Endothelial cell of umbilical vein (primary cell): ENCODE results near the gene CHST3. TPM values are rescaled to one million over a fixed set of nuclear protein-coding genes. Genes with fewer than 3 reads are reported as not detected.

Source experiments
- BruUV-seq: library from RNA; stranded (reverse); fragments of 400-500 nt; replicated peaks from 2 replicates; lab custom pipeline; 2021; lab: Mats Ljungman, UMichigan
- CTCF ChIA-PET: fragments of 300-600, 350-600 bp; sonication (Branson Sonifier 250); formaldehyde crosslinking; loops from one replicate; lab custom pipeline; 2021; ENCODE audit warnings: antibody characterized with exemption, inconsistent platforms; lab: Charles Lee
- POLR2A ChIA-PET: fragments of 300-600, 350-600 bp; sonication (Branson Sonifier 250); formaldehyde crosslinking; loops from one replicate; lab custom pipeline; 2021; ENCODE audit warnings: antibody characterized with exemption, inconsistent platforms; lab: Charles Lee
- DNase-seq: peaks from one replicate; pipeline ENCODE4 v3.0.0-alpha.2; 2011; ENCODE audit warnings: low read depth, low spot score
- FAIRE-seq: peaks from 2 replicates; lab custom pipeline; 2011; peaks lifted over from hg19 to GRCh38; lab: Jason Lieb, UNC
- H2AFZ ChIP-seq: 2 replicates; pipeline ENCODE4 v1.6.0; 2012; ENCODE audit warnings: low read depth, low read length, control low read depth, inconsistent platforms
- H3K27ac ChIP-seq: 2 replicates; pipeline ENCODE4 v1.5.1; 2011; ENCODE audit warnings: low read depth, mild to moderate bottlenecking, control low read depth, low read length, moderate library complexity; ENCODE audit not compliant: insufficient read depth
- H3K27me3 ChIP-seq, 2 experiments: 2 replicates each; pipeline versions ENCODE4 v1.6.0 to v1.6.1; 2011; ENCODE audit warnings: low read length in 2 of 2, mixed read lengths in 1 of 2; ENCODE audit not compliant: control insufficient read depth in 2 of 2, insufficient read depth in 2 of 2
- H3K36me3 ChIP-seq, 2 experiments: 2 replicates in 1 of 2; 3 replicates in 1 of 2; pipeline ENCODE4 v1.5.1; 2011; ENCODE audit warnings: low read length in 2 of 2, mild to moderate bottlenecking in 1 of 2, moderate library complexity in 1 of 2; ENCODE audit not compliant: control insufficient read depth in 2 of 2, insufficient read depth in 2 of 2; ENCODE audit errors: extremely low read depth in 1 of 2
- H3K4me1 ChIP-seq: 3 replicates; pipeline ENCODE4 v1.5.1; 2011; ENCODE audit warnings: mild to moderate bottlenecking, low read length; ENCODE audit not compliant: control insufficient read depth, insufficient read depth; ENCODE audit errors: extremely low read depth
- H3K4me2 ChIP-seq: 2 replicates; pipeline ENCODE4 v1.6.1; 2011; ENCODE audit warnings: low read length, control low read depth, mixed read lengths; ENCODE audit not compliant: insufficient read depth
- H3K4me3 ChIP-seq, 3 experiments: fragments of 200-600 bp in 1 of 3; sonication (generic), shearing (Covaris generic) in 1 of 3; replicated peaks in 1 of 3; 2 replicates each; pipeline ENCODE4 v1.5.1; 2011 to 2016; ENCODE audit warnings: control low read depth in 3 of 3, low read length in 3 of 3, mild to moderate bottlenecking in 2 of 3, inconsistent platforms in 1 of 3, low read depth in 1 of 3, moderate library complexity in 1 of 3; ENCODE audit not compliant: insufficient read depth in 1 of 3
- H3K79me2 ChIP-seq: 2 replicates; pipeline ENCODE4 v1.6.0; 2012; ENCODE audit warnings: low read length, inconsistent platforms; ENCODE audit not compliant: control insufficient read depth, insufficient read depth
- H3K9ac ChIP-seq: replicated peaks from 2 replicates; pipeline ENCODE3; 2011; ENCODE audit warnings: low read length, control low read depth; ENCODE audit not compliant: insufficient read depth; ENCODE audit errors: extremely low read depth
- H3K9me1 ChIP-seq: replicated peaks from 3 replicates; pipeline ENCODE4 v1.6.0; 2011; ENCODE audit warnings: mild to moderate bottlenecking, low read length; ENCODE audit not compliant: control insufficient read depth, insufficient read depth; ENCODE audit errors: extremely low read depth
- H3K9me3 ChIP-seq: replicated peaks from 2 replicates; pipeline ENCODE4 v1.5.1; 2012; ENCODE audit warnings: low read length, inconsistent platforms; ENCODE audit not compliant: control insufficient read depth, insufficient read depth
- H4K20me1 ChIP-seq: replicated peaks from 2 replicates; pipeline ENCODE3; 2011; ENCODE audit warnings: mild to moderate bottlenecking, low read length; ENCODE audit not compliant: control insufficient read depth, insufficient read depth; ENCODE audit errors: extremely low read depth
- CTCF ChIP-seq, 2 donors: IDR thresholded peaks; 1 replicate in 1 of 2; 2 replicates in 1 of 2; pipeline ENCODE4 v1.5.1; 2011; ENCODE audit warnings: low read length in 2 of 2, mild to moderate bottlenecking in 2 of 2, moderate library complexity in 2 of 2, control low read depth in 1 of 2, inconsistent platforms in 1 of 2, low read depth in 1 of 2; ENCODE audit not compliant: insufficient read depth in 1 of 2; ENCODE audit errors: extremely low read depth in 1 of 2
- EZH2 ChIP-seq: IDR thresholded peaks from 2 replicates; pipeline ENCODE4 v1.6.1; 2012; ENCODE audit warnings: borderline replicate concordance, low read depth, mild to moderate bottlenecking, moderate library complexity, low read length, inconsistent platforms; ENCODE audit not compliant: severe bottlenecking
- FOS ChIP-seq: IDR thresholded peaks from 2 replicates; pipeline ENCODE4 v1.6.1; 2011; ENCODE audit warnings: mild to moderate bottlenecking, low read length, moderate library complexity, borderline replicate concordance; ENCODE audit not compliant: insufficient read depth
- GATA2 ChIP-seq: IDR thresholded peaks from 2 replicates; pipeline ENCODE4 v1.7.0; 2011; ENCODE audit warnings: low read depth, mild to moderate bottlenecking, moderate library complexity, mixed read lengths, low read length; ENCODE audit not compliant: insufficient read length, insufficient read depth
- JUN ChIP-seq: IDR thresholded peaks from 2 replicates; pipeline ENCODE4 v1.6.1; 2011; ENCODE audit warnings: borderline replicate concordance, low read depth; ENCODE audit not compliant: insufficient read length, insufficient read depth
- MAX ChIP-seq: IDR thresholded peaks from 2 replicates; pipeline ENCODE4 v1.6.1; 2011; ENCODE audit not compliant: insufficient read depth, insufficient read length
- MYC ChIP-seq: IDR thresholded peaks from one replicate; pipeline ENCODE4 v1.6.1; 2011; ENCODE audit warnings: mild to moderate bottlenecking, low read depth, low read length
- POLR2A ChIP-seq: IDR thresholded peaks from 2 replicates; pipeline ENCODE4 v1.6.1; 2012; ENCODE audit warnings: low read depth, mild to moderate bottlenecking, control low read depth, low read length
- POLR2AphosphoS5 ChIP-seq: IDR thresholded peaks from 2 replicates; pipeline ENCODE4 v1.6.1; 2012; ENCODE audit warnings: low read depth, mild to moderate bottlenecking, control low read depth, low read length, moderate library complexity; ENCODE audit not compliant: insufficient read depth
- dilution Hi-C: fragments of 300-500 bp; cut with MboI; formaldehyde crosslinking; loops from one replicate; pipeline ENCODE4 v1.15.0; 2019; ENCODE audit warnings: low sequenced_read_pairs; ENCODE audit not compliant: extremely low pct_ligation_motif_present
- intact Hi-C: fragments of 100-400 bp; cut with micrococcal nuclease; formaldehyde crosslinking; loops from one replicate; pipeline ENCODE4 v1.10.0; 2022
- polyA plus RNA-seq, 4 experiments: library from polyadenylated mRNA; depleted of rRNA in 3 of 4; stranded (reverse) in 3 of 4; unstranded in 1 of 4; fragments of >200 nt; gene quantifications; 2 replicates each; pipeline versions ENCODE4 v1.2.1 to v1.2.3, GENCODE V29; 2011 to 2012; ENCODE audit warnings: missing spikeins in 1 of 4
- total RNA-seq: library from RNA; stranded (reverse); gene quantifications from 2 replicates; pipeline ENCODE4 v1.2.3, GENCODE V29; 2021

CHST3 gene
- total and polyA plus RNA-seq, 2 donors (not counting 3 experiments of a cell fraction or from before 2014, with no cell fraction given), result 5.5 to 11.5 TPM

- POLR2A ChIA-PET, result no interaction called here
- Histone ChIP-seq H3K9ac (no peak overlapping the region), H3K9me1 (no peaks in the 10 kb centered on the region), H3K36me3 (peaks cover 2 to 4% of the 10 kb centered on the region in 2 experiments), H3K79me2 (no peaks in the 10 kb centered on the region), H3K27me3 (no peaks in the 10 kb centered on the region), H3K4me1 (peaks cover 17% of the 10 kb centered on the region), H4K20me1 (no peaks in the 10 kb centered on the region), H3K4me3 (no peak overlapping the region), H3K9me3 (no peaks in the 10 kb centered on the region), H3K4me2 (no peak overlapping the region), H2AFZ (no peak overlapping the region), H3K27ac (no peak overlapping the region)
- no TSS peak for BruUV-seq
- TF ChIP-seq MYC, result no peak
- TF ChIP-seq JUN, result no peak
- no peak for TF ChIP-seq POLR2AphosphoS5
- no peak for TF ChIP-seq EZH2
- TF ChIP-seq FOS, result no peak
- no peak for TF ChIP-seq CTCF (IDR thresholded peaks at IDR 0.05; ENCODE audit: extremely low read depth in 1 of 2, insufficient read depth in 1 of 2, low read depth in 1 of 2, low read length in 2 of 2)
- TF ChIP-seq GATA2, result no peak
- no peak for TF ChIP-seq MAX
- TF ChIP-seq POLR2A, result no peak
- DNase-seq (no peak), FAIRE-seq (no peak)
- intact Hi-C loops (no loop called here), dilution Hi-C loops (no loop called here)
- CTCF ChIA-PET, result interaction anchor here (1.0 kb wide), 1 partner anchor 28 kb away, joined by 3 read pairs; no protein-coding TSS in a partner anchor
Observed at GRCh38 chr10:72006026-72006425, 41.8 kb downstream of the CHST3 start.
